ENCODE measurements around the gene API5.

GRCh38 chr11:43267856-43268580 lies 43.8 kb upstream of the API5 start:
- TF ChIP-seq CTCF (IDR thresholded peaks at IDR 0.05; ENCODE audit: low read length), result no peak
- no peak for TF ChIP-seq EZH2 (IDR thresholded peaks at IDR 0.05; ENCODE audit: borderline replicate concordance, low read length)
